Hindlimb muscle (tissue), 1 donor: ENCODE measurements around the gene ITIH3. TPM values are rescaled to one million over a fixed set of nuclear protein-coding genes. Genes with fewer than 3 reads are reported as not detected.
A peak's percentile ranks its signal among the peaks of the same experiment; 100 is the strongest.
"Not testable (repeated sequence)": the region's sequence is repeated elsewhere in the genome, so short reads cannot be mapped to it uniquely, and the experiment has no call there.

Source experiments
- DNase-seq: peaks from one replicate; pipeline ENCODE4 v3.0.0-alpha.2; 2013
- polyA plus RNA-seq: library from polyadenylated mRNA; unstranded; fragments of 120-200 nt; gene quantifications from one replicate; pipeline ENCODE4 v1.2.1, GENCODE V29; 2013; ENCODE audit not compliant: insufficient read length

Gene ITIH3
- polyA plus RNA-seq: 1.1 TPM

DNA sequence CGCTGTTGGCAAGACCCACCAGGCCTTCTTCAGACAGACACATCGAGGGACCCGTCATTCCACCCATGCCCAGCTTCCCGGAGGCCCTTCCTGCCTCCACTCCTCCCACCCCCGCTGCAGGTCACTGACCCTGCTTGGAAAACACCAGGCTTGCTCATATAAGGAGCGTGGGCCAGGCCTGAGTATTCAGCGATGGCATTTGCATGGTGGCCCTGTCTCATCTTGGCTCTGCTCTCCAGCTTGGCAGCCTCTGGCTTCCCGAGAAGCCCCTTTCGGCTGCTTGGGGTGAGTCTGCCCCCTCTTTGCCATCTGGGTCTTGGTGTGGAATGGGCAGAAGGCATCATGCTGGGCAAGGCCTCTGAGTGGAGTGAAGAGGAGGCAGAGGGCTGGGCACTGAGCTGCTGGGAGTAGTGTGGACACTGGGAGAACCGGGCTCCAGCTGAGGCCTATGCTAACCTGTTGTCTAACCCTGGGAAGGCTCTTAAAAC, at the start of gene ITIH3:
ITIH3 (plus strand) TSS at position 185 of the 488 bp plus-strand sequence; CDS start at position 193, 8 bp downstream.
- DNase-seq: no peak

- DNase-seq: no peak
These were observed 42.4 kb upstream of the ITIH3 start for GRCh38 chr3:52752045-52752660.

- no peak for DNase-seq
These were observed 40.2 kb upstream of the ITIH3 start for GRCh38 chr3:52754373-52754772.

- no peak for DNase-seq
These were observed 38.5 kb upstream of the ITIH3 start for GRCh38 chr3:52756141-52756540.

DNA sequence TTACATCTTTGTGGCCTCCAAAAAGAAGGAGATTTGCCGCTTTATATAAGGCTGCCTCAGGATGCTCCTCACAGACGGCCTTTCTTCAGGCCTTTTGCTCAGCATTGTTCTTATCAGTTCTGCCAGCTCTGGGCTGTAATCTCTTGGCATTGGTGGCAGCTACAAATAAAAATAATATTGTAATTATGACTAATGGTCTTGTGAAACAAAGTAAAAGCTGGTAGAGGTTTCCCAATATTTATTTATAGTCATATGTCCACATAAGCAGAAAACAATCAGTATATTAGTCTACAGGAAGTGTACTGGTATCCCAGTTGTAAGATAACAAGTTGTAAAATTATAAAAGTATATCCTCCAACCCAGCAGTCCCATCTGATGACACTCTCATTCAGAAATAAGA, 31.1 kb upstream of the ITIH3 start:
- DNase-seq: no peak

DNA sequence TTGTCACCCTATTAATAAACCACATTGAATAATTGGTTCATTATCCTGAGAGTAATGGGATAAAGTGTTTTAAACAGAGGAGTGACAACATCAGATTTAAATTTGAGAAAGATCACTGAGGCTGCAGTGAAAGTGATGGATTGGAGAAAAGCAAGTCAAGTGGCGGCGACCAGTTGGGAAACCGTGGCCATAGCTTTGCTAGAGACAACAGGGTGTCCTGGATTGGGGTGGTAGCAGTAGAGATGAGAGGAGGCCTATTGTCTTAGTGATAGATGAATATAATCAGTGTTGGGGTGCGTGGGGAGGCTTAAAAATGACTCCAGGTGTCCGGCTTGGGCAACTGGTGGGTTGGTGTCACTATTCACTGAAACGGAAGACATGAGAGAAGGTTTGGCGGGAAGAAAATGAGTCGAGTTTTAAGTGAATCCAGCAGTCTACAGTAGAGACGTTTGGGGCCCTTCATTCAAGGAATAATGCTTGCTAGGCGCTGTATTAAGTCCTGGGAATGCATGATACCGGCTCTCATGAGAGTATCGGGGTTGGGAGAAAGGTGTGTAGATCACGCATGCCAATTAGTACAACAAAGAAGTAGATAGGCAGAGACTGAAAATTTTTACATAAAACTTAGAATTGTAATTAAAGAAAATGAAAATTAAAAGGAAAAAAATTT, 24.7 kb upstream of the ITIH3 start:
- DNase-seq: no peak

DNA sequence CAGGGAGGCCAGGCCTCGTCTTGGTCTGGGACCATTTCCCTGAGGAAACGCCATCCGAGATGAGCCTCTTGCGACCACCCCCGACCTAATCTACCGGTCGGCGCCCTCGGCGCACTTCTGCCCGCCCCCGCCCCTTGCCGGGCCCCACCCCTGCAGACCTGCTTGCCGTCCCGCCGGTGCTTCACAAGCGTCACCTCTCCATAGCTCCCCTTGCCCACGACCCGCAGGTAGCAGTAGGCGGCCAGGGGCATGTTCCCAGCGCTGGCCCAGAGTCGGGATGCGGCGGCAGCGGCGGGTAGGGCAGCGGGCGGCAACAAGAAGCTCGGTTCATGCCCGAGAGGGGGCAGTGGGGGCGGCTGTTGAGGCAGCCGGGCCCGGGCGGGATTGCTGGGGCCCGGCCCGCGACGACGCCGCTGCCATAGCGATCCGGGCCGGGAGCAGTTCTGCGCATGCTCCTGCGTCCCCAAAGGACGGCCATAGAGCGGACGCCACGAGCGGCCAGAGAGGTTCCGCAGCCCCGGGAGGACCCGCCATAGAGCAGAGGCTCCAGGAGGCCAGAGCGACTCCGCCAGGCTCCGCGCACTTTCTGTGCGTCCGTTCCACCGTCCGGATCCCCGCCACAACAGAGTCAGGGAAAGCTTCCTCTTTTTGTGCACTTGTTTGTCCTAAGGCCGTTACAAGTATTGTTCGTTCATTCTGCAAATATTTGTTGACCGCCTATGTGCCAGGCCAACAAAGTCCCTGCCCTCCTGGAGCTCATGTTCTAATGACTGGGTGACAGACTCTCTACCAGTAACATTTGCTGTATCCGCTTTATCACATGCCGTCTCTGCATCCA, 23.9 kb upstream of the ITIH3 start, which contains the start of gene NEK4:
NEK4 (minus strand) TSS at position 445 of the 838 bp plus-strand sequence; CDS start at position 251, 194 bp downstream.
- peak; percentile 91 for DNase-seq

DNA sequence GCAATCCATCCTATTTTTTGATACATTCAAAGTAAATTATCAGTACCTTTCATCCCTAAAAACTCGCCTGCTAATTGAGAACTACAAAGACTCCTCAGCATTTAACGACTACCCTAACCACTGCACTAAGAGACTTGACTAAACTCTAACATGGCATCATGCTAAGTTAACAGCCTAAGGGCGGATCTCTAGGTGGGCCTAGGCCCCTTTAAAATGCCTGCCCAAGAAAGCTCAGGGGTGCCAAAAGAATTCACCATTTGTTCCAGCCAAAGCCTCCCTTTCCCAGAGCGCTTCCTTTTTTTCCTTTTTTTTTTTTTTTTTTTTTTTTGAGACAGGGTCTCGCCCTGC, 23.3 kb upstream of the ITIH3 start:
- no peak for DNase-seq

GRCh38 chr3:52771702-52772101, 22.9 kb upstream of the ITIH3 start:
- no peak for DNase-seq

DNA sequence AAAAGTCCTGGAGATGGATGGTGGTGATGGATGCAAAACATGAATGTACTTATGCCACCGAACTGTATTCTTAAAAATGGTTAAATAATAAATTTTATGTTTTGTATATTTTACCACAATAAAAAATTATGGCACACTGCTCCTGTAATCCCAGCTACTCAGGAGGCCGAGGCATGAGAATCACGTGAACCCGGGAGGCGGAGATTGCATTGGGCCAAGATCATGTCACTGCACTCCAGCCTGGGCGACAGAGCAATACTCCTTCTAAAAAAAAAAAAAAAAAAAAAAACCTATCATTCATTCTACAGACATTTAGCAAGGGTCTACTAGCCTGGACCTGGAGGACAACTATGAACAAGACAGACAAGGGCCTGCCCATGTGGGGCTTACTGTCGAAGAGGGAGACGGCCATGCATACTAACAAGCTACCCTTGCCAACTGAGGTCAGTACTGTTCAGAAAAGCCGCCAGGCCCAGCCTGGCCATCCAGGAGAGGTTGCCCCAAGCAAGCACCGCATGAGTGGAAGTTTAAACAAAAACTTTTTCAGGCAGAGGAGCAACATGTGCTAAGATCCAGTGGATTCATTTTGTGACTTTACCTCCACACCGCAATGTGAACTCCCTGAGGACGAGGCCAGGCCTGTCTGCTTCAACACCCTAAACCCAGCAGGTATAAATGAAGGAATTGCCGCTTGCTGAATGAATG, 21.1 kb upstream of the ITIH3 start:
- DNase-seq: no peak

- DNase-seq: no peak
These were observed 20.4 kb upstream of the ITIH3 start for GRCh38 chr3:52774066-52774713.

DNA sequence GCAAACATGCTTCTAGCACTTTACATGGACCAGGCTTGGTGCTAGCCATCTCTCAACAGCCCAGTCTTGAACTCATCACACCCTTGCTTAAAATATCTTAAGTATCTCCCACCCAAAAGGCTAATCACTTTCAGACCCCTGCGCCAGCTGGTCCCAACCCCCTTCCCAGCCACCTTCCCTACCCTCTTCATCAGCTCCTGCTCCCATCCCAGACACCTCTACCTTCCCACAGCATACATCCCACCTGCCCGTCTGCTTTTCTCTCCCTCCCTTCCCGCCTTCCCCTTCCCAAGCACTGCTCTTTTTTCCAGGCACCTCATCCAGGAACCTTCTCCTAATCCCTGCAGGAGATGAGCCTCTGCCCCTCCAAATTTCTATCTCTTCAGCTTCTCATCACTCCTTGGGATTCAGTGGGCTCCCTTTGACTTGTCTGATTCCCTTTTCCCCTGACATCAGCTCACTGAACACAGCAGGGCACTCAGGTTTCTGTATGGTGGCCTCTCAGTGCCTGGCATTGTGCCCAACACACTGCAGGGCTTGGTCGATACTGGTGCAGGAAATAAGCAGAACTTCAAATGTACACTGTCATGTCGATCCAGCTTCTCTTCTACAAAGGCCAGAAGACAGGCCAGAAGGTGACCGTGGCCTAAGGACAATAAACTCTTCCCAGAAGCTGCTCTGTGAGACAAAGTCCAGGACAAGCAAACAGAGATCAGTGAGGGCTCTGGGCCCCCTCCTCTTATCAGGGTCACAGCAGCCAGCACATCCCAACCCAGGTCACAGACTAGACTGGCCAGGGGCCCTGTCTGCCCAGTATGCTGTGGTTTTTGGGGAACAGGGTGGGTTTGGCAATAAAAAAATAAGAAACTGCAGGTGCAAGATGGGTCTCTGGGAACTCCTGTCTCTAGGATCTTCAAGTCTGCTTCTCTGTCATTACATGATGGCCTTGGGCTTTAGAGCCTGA, 19.4 kb upstream of the ITIH3 start:
- DNase-seq: no peak

DNA sequence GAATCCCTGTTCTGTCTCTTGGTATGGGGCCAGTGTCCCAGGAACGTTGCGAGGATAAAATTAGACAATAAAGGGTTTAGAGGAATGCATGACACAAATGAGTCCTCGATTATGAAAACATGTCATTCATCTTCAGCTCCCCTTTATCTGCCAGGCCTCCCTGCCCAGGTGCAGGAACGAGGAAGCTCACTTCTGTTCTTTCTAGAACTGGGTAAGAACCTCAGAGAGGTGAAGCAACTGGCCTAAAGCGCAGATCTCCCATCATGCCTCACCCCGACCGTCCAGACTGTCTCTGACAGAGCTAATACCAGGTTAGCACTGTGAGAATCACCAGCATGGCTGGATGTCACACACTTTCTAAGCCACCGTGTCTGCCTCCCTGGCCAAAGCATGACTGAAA, 18.7 kb upstream of the ITIH3 start:
- DNase-seq: no peak

GRCh38 chr3:52776486-52776885, 18.1 kb upstream of the ITIH3 start:
- not testable (repeated sequence) for DNase-seq

DNA sequence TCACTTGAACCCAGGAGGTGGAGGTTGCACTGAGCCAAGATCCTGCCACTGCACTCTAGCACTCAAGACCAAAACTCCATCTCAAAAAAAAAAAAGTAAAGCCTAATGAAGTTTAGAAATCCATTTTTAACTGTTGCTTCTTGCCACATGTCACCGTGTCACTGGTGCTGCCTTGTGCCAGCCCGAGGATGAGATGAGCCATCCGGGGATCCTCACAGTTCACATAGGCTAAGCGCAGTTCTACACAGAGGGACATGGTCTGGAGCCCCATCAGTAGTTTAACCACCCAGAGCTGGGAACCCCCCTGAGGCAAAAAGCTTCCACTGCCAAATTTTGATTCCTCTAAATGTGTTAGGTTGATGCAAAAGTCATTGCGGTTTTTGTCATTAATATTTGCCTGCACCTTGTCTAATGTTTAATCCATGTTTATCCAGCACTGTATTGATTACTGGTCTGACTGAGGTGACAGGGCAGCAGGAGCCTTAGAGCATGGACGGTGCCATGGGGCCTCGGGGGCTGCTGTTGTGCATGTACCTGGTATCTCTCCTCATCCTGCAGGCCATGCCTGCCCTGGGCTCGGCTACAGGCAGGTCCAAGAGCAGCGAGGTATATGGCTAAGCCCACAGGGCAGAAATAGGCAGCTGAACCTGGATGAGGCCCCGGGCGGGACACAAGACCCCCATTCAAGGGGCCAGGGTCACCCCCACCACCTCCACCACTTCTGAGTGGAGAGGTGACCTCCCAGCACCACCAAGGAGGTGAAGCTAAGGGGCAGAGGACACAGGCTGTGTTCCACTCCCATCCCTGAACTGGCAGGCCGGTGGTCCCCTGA, 17.3 kb upstream of the ITIH3 start, which contains the start of gene ITIH1:
ITIH1 (plus strand) TSS at position 473 of the 832 bp plus-strand sequence; CDS start at position 490, 17 bp downstream.
- no peak for DNase-seq

DNA sequence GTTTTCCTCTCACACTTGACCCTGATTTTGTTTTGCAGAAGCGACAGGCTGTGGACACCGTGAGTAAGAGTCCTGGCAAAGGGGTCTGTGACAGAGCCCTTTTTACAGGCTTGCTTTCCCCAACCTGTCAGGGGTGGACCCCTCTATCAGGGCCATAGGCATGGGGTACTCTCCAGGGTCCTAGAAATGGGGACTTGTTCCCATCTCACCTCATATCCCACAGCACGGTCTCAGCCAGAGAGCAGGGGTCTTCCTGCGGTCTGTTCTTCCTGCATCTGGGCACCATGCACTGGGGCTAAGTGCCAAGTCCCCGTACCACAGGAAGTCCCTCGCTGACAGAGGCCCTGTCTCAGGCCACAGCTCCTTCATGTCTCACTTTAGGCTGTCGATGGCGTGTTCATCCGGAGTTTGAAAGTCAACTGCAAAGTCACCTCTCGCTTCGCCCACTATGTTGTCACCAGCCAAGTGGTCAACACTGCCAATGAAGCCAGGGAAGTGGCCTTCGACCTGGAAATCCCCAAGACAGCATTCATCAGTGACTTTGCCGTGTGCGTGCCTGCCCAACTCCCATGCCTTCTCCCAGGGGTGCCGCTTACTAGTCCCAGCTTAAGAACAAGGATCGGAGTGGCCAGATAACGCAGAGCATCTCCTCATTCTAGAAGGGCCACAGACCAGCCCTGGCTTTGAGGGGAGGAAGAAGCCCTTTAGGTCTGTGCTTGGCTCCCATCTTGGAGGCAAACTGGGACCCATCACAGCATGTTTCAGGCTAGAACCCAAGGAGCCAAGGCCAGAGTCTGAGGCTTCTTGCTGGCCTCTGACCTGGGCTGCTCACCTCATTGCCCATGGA, 16.4 kb upstream of the ITIH3 start:
- DNase-seq: no peak

GRCh38 chr3:52779011-52779836, 15.4 kb upstream of the ITIH3 start:
- no peak for DNase-seq
